NCI-H226 (cell line): ENCODE data around the gene KRT10.
A peak's percentile ranks its signal among the peaks of the same experiment; 100 is the strongest.
"Not testable (repeated sequence)": the region's sequence is repeated elsewhere in the genome, so short reads cannot be mapped to it uniquely, and the experiment has no call there.

Source experiments
- DNase-seq: peaks from one replicate; pipeline ENCODE4 v3.0.0-alpha.2; 2015

Gene KRT10

DNA sequence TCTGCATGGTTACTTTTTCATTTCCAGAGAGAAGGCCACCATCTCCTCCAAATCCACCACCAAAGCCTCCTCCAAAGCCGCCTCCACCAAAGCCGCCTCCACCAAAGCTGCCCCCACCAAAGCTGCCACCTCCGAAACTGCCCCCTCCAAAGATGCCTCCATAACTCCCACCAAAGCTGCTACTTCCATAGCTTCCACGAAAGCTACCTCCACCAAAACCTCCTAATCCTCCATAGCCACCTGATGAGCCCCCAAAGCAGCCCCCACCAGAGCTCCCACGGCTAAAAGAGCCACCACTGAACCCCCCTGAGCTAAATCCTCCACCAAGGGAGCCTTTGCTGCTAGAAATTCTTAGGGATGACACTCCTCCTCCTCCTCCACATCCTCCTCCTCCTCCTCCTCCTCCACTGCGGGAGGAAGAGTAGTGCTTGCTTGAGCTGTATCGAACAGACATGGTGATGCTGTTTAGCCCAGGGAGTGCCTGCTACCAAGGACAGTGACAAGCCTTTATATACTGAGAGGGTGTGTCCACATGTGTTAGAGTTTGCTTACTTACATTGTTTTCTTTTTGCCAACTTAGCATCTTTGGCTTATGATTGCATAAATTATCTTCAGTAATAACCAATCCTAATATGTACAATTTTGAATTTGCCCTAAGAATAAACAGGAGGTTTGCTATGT, at the start of gene KRT10:
TSS of gene KRT10 (minus strand) at position 483 of the 681 bp plus-strand sequence. CDS start at position 454, 29 bp downstream.
- no peak for DNase-seq

DNA sequence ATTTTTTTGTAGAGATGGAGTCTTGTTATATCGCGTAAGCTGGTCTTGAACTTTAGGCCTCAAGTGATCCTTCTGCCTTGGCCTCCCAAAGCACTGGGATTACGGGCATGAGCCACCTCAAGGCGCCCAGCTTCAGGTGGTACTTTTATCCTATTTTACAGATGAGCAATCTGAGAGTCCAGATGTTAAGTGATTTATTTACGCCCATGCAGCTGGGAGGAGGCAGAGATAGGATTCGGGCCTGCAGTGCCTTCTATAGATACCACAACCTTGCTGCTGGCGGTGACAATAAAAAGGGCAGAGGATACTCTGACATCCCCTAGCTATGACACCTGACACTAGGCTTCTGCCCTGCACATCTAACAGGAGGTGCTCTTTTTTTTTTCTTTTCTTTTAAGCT, 48.9 kb upstream of the KRT10 start:
- no peak for DNase-seq

- DNase-seq = no peak
Measured at GRCh38 chr17:40870136-40870535, 47.7 kb upstream of the KRT10 start.

- no peak for DNase-seq
Measured at GRCh38 chr17:40866838-40867237, 44.4 kb upstream of the KRT10 start, which contains the start of gene KRT12. Gene KRT12 (minus strand): TSS chr17:40867223. CDS start chr17:40867186, 37 bp downstream.

DNA sequence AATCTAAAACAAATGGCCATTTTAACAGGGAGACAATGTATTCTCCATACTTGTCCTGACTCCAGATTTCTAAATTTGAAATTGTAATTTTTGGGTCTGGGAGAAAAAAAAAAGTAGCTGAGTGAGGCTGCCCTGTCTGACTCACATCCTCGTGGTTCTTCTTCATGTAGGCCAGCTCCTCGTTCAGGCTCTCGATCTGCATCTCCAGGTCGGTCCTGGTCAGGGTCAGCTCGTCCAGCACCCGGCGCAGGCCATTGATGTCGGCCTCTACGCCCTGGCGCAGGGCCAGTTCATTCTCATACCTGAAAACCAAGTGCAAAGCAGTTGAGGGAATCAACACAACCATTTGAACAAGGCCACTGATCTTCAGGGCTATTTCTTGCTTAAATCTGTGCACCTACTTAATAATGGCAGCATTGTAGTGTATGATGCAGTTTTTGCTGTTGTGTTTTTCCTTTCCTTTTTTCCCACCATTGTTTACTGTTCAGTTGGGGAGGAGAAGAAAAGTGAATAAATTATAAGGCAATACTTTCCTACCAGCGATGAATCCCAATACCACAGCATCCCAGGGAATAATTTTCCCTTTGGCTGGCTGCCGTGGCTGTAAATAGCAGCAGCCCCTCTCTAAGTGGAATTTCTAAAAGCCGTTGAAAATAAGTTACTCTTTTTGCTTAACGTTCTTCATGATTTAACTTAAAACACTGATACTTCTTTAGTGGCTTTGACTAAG, 42.4 kb upstream of the KRT10 start:
- no peak for DNase-seq

GRCh38 chr17:40862985-40863733, 40.7 kb upstream of the KRT10 start:
- DNase-seq = no peak

GRCh38 chr17:40859536-40859935, 37.1 kb upstream of the KRT10 start:
- DNase-seq = no peak

GRCh38 chr17:40858667-40859066, 36.3 kb upstream of the KRT10 start:
- not testable (repeated sequence) for DNase-seq

GRCh38 chr17:40857535-40857934, 35.1 kb upstream of the KRT10 start:
- no peak for DNase-seq

GRCh38 chr17:40854175-40854814, 31.9 kb upstream of the KRT10 start:
- DNase-seq = peak; percentile 87

- DNase-seq = no peak
Measured at GRCh38 chr17:40852364-40852763, 29.9 kb upstream of the KRT10 start.

GRCh38 chr17:40850293-40850972, 28.0 kb upstream of the KRT10 start:
- DNase-seq = no peak

- no peak for DNase-seq
Measured at GRCh38 chr17:40849723-40850122, 27.3 kb upstream of the KRT10 start.

DNA sequence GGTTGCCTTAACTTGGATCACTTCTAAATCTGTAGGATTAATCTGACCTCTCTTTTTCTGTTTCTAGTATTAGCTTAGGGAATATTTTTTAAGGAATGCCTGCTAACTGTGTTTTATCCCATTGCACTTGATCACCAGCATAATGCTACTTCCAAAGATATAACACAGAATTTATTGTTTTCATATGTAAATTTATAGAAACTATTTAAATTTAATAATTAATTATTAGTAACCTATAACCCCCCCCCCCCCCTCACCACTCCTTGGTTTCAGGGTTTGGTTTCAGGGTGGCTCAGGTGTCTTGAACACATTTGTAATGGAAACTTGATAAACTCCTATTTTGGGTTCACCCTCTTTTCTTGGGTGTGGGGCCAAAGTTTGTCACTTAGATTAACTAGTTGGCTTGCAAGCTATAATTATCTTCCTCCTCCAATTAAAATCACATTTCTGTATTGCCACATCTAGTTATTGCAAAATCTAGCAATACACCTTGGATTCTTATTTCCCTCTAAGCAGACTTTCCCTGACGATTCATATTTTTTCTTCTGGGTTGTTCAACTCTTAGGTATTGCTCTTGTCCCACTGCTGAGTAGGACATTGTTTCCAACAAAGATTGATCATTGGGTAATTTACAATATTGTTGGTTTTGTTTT, 26.3 kb upstream of the KRT10 start:
- DNase-seq = no peak

- no peak for DNase-seq
Measured at GRCh38 chr17:40846515-40847144, 24.2 kb upstream of the KRT10 start.

GRCh38 chr17:40844671-40845107, 22.3 kb upstream of the KRT10 start:
- DNase-seq = no peak

DNA sequence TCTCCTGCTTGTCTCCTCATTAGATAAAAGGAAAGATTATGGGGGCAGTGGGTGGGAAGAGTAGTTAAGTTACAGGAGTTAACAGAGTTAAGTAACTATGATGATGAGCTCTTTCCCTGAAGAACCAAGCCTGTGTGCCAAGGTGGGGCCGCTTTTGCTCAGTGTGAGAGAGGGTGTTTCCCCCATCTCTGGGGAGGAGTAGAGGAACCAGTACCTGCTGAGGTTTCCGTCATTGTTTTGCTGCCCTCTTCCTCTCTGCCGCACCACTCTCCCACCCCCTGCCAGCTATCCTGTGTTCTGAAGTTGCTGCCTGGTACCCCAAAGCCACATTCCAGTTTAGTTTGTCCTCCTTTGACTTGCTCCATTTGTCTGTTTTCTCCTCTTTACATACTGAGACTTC, 20.8 kb upstream of the KRT10 start:
- DNase-seq = no peak

DNA sequence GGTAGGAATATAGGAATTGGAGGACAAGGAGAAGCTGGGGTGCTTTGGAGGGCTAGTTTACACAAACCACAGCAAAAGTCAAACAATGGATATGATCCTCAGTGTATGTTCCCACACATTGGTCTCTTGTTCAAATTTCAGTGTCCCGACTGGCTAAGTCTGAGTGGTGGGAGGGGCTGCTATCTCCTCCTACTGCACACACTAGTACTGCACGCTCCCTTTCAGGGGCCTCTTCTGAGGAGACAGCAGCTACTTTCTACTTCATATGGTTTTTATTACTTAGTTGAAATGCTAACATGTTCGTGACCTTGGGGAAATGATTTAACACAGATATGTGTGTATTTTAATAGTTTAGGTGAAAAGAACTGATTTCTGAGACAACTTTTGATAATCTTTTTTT, 18.8 kb upstream of the KRT10 start:
- no peak for DNase-seq

GRCh38 chr17:40839194-40839593, 16.8 kb upstream of the KRT10 start:
- DNase-seq = no peak

GRCh38 chr17:40836020-40836419, 13.6 kb upstream of the KRT10 start:
- DNase-seq = no peak

- DNase-seq = no peak
Measured at GRCh38 chr17:40833882-40834281, 11.5 kb upstream of the KRT10 start.
